ENCODE data around the gene SEC14L2. TPM values are rescaled to one million over a fixed set of nuclear protein-coding genes. Genes with fewer than 3 reads are reported as not detected.
A peak's percentile ranks its signal among the peaks of the same experiment; 100 is the strongest.

Gene SEC14L2
- total RNA-seq, 4 donors from 2014 or later, result 3.6 to 18.8 (median 13.3) TPM

GRCh38 chr22:30433227-30433626 lies 36.4 kb downstream of the SEC14L2 start:
- TF ChIP-seq, protein P1, sequence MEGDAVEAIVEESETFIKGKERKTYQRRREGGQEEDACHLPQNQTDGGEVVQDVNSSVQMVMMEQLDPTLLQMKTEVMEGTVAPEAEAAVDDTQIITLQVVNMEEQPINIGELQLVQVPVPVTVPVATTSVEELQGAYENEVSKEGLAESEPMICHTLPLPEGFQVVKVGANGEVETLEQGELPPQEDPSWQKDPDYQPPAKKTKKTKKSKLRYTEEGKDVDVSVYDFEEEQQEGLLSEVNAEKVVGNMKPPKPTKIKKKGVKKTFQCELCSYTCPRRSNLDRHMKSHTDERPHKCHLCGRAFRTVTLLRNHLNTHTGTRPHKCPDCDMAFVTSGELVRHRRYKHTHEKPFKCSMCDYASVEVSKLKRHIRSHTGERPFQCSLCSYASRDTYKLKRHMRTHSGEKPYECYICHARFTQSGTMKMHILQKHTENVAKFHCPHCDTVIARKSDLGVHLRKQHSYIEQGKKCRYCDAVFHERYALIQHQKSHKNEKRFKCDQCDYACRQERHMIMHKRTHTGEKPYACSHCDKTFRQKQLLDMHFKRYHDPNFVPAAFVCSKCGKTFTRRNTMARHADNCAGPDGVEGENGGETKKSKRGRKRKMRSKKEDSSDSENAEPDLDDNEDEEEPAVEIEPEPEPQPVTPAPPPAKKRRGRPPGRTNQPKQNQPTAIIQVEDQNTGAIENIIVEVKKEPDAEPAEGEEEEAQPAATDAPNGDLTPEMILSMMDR (IDR thresholded peaks at IDR 0.05), result no peak
- no peak for TF ChIP-seq POLR2A (IDR thresholded peaks at IDR 0.05)
- 96 to 100% methylated on average over 3 of the region's 3 CpGs for WGBS, 2 donors
- no peak for DNase-seq (ENCODE audit: low spot score in 2 of 2)
- intact Hi-C loops (cut with DNase I; ENCODE audit: low total_unique reads), result no loop called here
- H3K4me3 ChIP-seq (ENCODE audit: low read depth, poor library complexity, severe bottlenecking), result no peak overlapping the region

- DNase-seq (ENCODE audit: low spot score in 2 of 2), result no peak
- intact Hi-C loops (cut with DNase I; ENCODE audit: low total_unique reads), result no loop called here
- no peak overlapping the region for H3K4me3 ChIP-seq (ENCODE audit: low read depth, poor library complexity, severe bottlenecking)
- WGBS, 2 donors, result 70 to 100% methylated on average over 1 of the region's 1 CpG
- TF ChIP-seq POLR2A (IDR thresholded peaks at IDR 0.05), result no peak
- TF ChIP-seq, protein P1 (IDR thresholded peaks at IDR 0.05), result no peak
Measured at GRCh38 chr22:30433773-30434172, 37.0 kb downstream of the SEC14L2 start.

GRCh38 chr22:30434843-30435242 lies 38.0 kb downstream of the SEC14L2 start:
- intact Hi-C loops (cut with DNase I; ENCODE audit: low total_unique reads), result no loop called here
- no peak for DNase-seq (ENCODE audit: low spot score in 2 of 2)
- WGBS, 2 donors, result 67 to 69% methylated on average over 1 of the region's 1 CpG
- no peak for TF ChIP-seq POLR2A (IDR thresholded peaks at IDR 0.05)
- TF ChIP-seq, protein P1 (IDR thresholded peaks at IDR 0.05), result no peak
- no peak overlapping the region for H3K4me3 ChIP-seq (ENCODE audit: low read depth, poor library complexity, severe bottlenecking)

DNA sequence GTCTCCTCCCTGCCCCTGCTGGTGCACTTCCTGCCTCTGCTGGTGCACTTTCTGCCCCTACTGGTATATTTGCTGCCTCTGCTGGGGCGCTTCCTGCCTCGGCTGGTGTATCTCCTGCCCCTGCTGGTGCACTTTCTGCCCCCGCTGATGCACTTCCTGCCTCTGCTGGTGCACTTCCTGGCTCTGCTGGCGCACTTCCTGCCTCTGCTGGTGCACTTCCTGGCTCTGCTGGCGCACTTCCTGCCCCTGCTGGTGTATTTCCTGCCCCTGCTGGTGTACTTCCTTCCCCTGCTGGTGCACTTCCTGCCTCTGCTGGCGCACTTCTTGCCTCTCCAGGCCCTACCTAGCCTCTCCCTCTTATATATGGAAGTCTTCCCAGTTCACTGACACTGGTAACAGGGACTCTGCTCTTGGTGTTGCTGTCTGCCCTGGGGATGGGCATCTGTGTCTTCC lies 38.9 kb downstream of the SEC14L2 start:
- intact Hi-C loops (cut with DNase I; ENCODE audit: low total_unique reads), result no loop called here
- peak; percentile 23 to 89 for DNase-seq (ENCODE audit: low spot score in 2 of 2)
- 64 to 82% methylated on average over 6 of the region's 6 CpGs for whole genome bisulfite sequencing, 2 donors
- no peak for TF ChIP-seq POLR2A (IDR thresholded peaks at IDR 0.05)
- TF ChIP-seq, protein P1 (IDR thresholded peaks at IDR 0.05), result no peak
- no peak overlapping the region for H3K4me3 ChIP-seq (ENCODE audit: low read depth, poor library complexity, severe bottlenecking)

- TF ChIP-seq, protein P1 (IDR thresholded peaks at IDR 0.05), result no peak
- no peak for TF ChIP-seq POLR2A (IDR thresholded peaks at IDR 0.05)
- WGBS, 2 donors, result 44 to 78% methylated on average over 2 of the region's 2 CpGs
- H3K4me3 ChIP-seq (ENCODE audit: low read depth, poor library complexity, severe bottlenecking), result no peak overlapping the region
- no peak for DNase-seq (ENCODE audit: low spot score in 2 of 2)
- intact Hi-C loops (cut with DNase I; ENCODE audit: low total_unique reads), result no loop called here
Measured at GRCh38 chr22:30436196-30436595, 39.4 kb downstream of the SEC14L2 start.

DNA sequence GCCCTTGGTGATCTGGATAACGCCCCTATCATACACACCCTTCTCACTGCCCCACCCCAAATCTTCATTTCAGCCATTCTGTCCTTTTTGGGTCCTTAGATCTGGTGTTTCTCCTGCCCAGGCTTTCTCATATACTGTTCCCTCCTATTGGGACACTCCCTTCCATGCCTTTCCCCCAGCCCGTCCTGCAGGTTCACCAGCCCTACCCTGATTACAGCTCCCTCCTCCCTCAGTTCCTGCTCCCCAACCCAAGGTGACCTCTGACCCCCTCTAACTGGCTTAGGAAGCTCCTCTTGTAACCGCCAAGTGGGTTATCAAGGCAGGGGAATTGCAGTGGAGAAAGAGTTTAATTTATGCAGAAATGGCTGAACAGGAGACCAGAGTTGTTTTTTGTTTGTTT lies 41.7 kb downstream of the SEC14L2 start:
- 60 to 75% methylated on average over 3 of the region's 3 CpGs for WGBS, 2 donors
- no peak overlapping the region for H3K4me3 ChIP-seq (ENCODE audit: low read depth, poor library complexity, severe bottlenecking)
- no peak for DNase-seq (ENCODE audit: low spot score in 2 of 2)
- no peak for TF ChIP-seq POLR2A (IDR thresholded peaks at IDR 0.05)
- TF ChIP-seq, protein P1 (IDR thresholded peaks at IDR 0.05), result no peak
- intact Hi-C loops (cut with DNase I; ENCODE audit: low total_unique reads), result no loop called here

Data from lower leg skin (tissue), 4 donors.